ENCODE measurements around the gene CAPZA1. TPM values are rescaled to one million over a fixed set of nuclear protein-coding genes. Genes with fewer than 3 reads are reported as not detected.
"Not testable (repeated sequence)": the region's sequence is repeated elsewhere in the genome, so short reads cannot be mapped to it uniquely, and the experiment has no call there.

CAPZA1 gene
- total RNA-seq, 1 experiment from 2014 or later, result 137 TPM

DNA sequence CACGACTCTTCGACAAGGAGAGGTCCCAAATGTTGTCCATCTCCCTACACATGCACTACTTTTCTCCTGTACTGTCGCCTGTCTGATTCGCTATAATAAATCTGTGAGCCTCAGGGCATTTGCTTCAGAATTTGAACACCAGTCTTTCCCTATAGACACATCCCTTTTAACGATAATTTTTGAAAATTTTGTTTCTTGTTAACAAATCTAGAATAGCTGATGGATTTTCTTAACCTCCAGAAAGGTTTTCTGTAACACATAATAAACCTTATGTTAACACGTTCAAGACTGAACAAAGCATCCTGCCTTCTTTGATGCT, 704 bp downstream of the CAPZA1 start:
- no peak for DNase-seq (ENCODE audit: low read depth, low spot score)
- in situ Hi-C loops (cut with HindIII; ENCODE audit: low pct_unique_long_range_greater_than_20kb, low sequenced_read_pairs), result no loop called here

DNA sequence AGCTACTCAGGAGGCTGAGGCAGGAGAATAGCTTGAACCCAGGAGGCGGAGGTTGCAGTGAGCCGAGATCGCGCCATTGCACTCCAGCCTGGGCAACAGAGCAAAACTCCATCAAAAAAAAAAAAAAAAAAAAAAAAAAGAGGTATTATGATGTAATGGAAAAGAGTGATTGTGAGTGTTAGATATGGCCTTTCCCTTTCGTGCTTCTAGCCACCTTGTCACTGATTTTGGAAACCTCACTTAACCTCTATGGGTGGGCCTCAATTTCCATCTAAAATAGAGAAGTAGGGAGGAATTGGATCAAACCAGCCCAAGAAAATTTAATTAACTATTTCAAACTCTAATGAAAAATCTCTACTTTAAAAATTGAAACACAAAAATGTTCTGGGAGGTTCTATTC, 4.9 kb downstream of the CAPZA1 start:
- in situ Hi-C loops (cut with HindIII; ENCODE audit: low pct_unique_long_range_greater_than_20kb, low sequenced_read_pairs), result not testable (repeated sequence)

DNA sequence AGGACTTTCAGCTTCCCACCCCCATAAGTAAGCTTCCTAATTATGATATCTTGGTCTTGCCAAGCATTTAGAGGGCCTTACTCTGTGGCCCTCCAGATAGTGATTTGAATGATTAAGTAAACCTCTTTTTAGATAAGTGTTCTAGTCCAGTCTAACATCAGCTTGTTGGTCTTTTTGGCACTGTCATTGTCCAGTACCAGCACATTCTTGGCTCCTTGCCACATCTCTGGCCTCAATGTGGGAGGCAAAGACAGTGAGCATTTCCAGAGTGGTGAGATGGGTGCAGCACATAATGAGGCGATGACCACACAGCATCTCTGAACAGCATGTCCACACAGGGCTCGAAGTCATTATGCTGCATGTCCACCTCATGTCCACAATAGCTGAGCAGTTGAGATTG, 6.1 kb downstream of the CAPZA1 start:
- in situ Hi-C loops (cut with HindIII; ENCODE audit: low pct_unique_long_range_greater_than_20kb, low sequenced_read_pairs), result no loop called here
- no peak for DNase-seq (ENCODE audit: low read depth, low spot score)

More for the DNA sequence above, 4.9 kb downstream of the CAPZA1 start:
- not testable (repeated sequence) for DNase-seq (ENCODE audit: low read depth, low spot score)

DNA sequence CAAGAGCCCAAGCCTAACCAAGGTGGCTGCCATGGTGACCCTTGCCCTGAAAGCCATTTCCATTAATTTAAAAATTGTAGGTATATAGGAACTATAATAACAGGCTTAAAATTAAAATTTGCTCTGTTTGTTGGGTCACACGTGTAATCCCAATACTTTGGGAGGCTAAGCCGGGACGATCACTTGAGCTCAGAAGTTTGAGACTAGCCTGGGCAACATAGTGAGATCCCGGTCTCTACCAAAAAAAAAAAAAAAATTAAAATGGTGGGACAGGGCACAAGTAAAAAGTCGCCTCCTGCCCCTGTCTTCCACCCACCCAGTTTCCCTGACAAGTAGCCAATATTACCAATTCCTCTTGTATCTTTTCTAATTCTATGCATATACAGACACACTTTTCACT, 6.6 kb downstream of the CAPZA1 start:
- no peak for DNase-seq (ENCODE audit: low read depth, low spot score)
- in situ Hi-C loops (cut with HindIII; ENCODE audit: low pct_unique_long_range_greater_than_20kb, low sequenced_read_pairs), result no loop called here

DNA sequence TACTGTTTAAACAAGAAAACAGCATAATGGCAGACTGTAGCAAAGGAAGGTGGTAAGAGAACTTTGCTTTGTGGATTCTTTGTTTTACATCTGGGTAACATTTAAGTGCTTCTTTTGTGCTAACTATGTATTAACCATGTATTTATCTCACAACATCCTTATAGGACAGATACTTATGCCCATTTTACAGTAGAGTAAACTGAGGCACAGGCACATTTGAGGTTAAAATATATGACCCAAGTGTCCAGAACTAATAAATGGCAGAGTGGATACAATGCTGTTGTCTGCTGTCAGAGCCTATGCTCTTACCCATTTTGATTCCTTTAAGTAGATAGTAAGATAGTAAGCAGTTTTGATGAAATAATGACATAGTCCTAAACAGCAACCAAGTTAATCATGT, 7.3 kb downstream of the CAPZA1 start:
- in situ Hi-C loops (cut with HindIII; ENCODE audit: low pct_unique_long_range_greater_than_20kb, low sequenced_read_pairs), result no loop called here
- DNase-seq (ENCODE audit: low read depth, low spot score), result no peak

DNA sequence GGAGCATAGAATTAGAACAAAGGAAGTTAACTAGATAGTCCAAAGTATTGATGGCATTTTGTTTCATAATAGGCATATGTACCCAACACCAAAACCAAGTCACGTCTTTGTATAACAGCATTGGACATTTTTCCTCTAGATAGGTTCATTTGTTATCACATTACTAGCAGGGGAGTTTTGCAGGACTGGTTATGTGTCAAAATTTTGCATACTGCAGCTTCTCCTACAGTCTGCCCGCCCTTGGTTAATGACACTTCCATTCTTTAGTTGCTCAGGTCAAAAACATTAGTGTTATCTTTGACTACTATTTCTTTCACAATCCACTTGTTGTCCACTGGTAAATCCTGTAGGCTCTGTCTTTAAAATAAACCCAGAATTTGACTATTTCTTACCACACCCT, 8.9 kb downstream of the CAPZA1 start:
- in situ Hi-C loops (cut with HindIII; ENCODE audit: low pct_unique_long_range_greater_than_20kb, low sequenced_read_pairs), result no loop called here
- no peak for DNase-seq (ENCODE audit: low read depth, low spot score)

DNA sequence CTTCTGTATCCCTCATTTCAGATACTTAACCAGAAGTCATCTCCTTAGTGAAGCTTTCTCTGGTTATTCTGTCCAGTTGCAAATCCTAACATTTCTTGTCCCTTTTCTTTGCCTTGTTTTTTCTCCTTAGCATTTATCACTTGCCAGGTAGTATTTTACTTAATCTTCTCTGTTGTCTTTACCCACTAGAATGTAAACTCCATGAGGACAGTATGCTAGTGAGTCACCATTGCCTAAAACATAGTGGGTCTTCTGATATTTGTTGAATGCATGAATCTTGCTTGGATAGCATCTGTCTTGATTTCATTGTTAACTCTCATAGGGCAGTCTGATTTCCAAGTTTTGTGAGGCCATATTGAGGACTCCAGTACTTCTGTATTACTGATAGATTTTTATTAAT, 9.6 kb downstream of the CAPZA1 start:
- in situ Hi-C loops (cut with HindIII; ENCODE audit: low pct_unique_long_range_greater_than_20kb, low sequenced_read_pairs), result no loop called here
- DNase-seq (ENCODE audit: low read depth, low spot score), result no peak

DNA sequence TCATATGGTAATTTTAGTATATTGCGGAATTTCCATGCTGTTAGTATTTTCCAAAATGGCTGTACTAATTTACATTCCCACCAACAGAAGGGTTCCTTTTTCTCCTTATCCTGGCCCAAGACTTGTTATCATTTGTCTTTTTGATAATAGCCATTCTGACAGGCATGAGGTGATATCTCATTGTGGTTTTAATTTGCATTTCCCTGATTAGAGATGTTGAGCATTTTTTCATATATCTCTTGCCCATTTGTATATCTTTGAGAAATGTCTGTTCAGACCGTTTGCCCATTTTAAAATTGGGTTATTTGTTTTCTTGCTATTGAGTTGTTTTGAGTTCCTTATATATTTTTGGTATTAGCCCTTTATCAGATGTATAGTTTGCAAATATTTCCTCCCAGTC, 14.0 kb downstream of the CAPZA1 start:
- no peak for DNase-seq (ENCODE audit: low read depth, low spot score)
- in situ Hi-C loops (cut with HindIII; ENCODE audit: low pct_unique_long_range_greater_than_20kb, low sequenced_read_pairs), result no loop called here

DNA sequence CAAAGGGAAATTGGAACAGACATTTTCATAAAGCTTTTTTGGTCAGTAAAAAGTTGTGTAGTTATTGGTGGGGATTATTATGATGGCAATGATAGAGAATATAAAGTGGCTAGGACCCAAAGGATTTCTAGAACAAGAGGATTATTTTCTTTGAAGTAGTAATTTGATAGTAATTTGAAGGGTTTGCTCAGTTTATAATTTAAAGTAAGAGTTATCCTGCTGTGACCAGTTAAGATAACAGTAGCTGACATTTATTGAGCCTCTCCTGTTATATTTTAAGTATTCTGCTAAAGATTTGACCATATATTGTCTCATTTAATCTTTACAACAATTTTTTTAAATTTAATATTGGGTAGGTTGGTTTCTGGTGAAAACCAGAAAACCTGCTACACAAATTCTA, 14.7 kb downstream of the CAPZA1 start:
- in situ Hi-C loops (cut with HindIII; ENCODE audit: low pct_unique_long_range_greater_than_20kb, low sequenced_read_pairs), result no loop called here
- no peak for DNase-seq (ENCODE audit: low read depth, low spot score)

DNA sequence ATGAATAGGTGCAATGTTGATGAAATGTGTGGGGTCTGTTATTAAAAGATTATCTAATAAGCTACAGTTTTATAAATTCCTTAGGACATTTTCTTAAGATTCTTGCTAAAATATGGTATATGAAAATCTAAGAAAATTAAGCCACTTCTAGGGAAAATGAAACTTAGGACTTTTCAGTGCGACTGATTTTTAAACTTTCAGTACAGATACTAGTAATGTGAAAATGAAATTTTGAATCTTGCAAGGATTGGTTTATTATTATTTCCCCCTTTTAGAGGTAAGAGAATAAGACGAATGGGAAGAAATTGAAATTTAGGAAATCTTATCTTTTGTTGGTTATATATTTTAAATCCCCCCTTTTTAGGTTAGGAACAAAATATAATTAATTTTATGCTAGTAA, 16.4 kb downstream of the CAPZA1 start:
- DNase-seq (ENCODE audit: low read depth, low spot score), result no peak
- in situ Hi-C loops (cut with HindIII; ENCODE audit: low pct_unique_long_range_greater_than_20kb, low sequenced_read_pairs), result no loop called here

DNA sequence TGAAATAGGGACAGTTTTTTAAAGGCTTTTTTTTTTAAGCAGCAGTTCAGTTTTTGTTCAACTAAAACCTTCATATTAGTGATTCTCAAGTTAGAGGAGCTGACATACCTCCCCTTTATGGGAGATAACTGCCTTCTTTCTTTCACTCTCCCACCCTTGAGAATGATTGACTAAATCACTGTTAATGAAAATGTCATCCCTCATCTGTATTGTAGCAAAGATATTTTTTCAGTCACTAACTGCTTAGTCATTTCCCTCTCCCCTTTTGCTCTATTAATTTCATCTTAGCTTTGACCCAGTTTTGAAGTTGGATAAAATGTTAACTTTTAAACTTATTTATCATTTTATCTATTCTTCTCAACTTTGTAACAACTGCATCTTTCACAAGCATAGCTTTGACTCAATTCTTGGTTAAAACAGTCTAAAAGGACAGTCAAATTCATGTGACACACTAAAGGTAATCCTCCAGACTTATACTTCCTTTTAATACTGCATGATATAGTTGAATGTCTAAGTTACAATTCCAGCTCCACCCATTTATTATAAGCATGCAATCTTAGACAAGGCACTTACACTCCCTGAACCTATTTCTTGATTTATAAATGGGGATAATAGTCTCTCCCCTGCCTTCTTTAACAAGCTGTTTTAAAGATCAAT, 17.1 kb downstream of the CAPZA1 start:
- DNase-seq (ENCODE audit: low read depth, low spot score), result peak; percentile 26
- in situ Hi-C loops (cut with HindIII; ENCODE audit: low pct_unique_long_range_greater_than_20kb, low sequenced_read_pairs), result no loop called here

DNA sequence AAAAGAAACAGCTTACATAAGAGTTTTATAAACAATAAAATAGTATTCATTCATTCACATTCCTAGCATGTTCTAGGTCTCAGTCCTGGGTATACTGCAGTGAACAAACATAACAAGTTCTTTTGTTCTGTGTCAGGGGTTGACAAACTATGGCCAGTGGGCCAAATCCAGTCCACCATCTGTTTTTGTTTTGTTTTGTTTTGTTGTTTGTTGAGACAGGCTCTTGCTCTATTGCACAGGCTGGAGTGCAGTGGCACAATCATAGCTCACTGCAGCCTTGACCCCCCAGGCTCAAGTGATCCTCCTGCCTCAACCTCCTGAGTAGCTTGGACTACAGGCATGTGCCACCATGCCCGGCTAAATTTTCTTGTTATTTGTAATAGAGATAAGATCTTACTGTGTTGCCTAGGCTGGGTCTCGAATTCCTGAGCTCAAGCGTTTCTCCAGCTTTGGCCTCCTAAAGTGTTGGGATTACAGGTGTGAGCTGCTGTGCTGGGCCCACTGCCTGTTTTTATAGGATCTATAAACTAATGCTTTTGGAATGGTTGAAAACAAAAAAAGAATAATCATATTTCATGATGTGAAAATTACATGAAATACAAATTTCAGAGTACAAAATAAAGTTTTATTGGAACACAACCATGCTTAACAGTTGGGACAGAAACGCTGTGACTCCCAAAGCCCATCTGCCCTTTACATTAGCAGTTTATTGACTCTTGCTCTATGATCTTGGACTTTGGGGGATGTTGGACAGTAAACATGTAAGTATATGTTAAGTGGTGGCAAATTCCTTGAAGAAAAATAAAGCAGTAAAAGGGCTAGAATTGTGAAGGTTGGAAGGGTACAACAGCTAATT, 17.9 kb downstream of the CAPZA1 start:
- peak; percentile 67 for DNase-seq (ENCODE audit: low read depth, low spot score)
- in situ Hi-C loops (cut with HindIII; ENCODE audit: low pct_unique_long_range_greater_than_20kb, low sequenced_read_pairs), result no loop called here

DNA sequence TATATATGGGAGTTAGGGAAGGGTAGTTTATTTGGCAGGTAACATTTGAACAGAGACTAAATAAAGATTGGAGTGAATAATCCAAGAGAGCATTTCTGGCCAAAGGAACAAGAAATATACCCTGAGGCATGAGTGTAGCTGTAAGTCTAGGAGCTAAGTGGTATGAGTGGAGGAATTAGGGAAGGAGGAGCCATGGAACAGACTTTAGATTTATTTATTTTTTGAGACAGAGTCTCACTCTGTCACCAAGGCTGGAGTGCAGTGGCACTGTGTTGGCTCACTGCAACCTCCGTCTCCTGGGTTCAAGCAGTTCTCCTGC, 18.4 kb downstream of the CAPZA1 start:
- in situ Hi-C loops (cut with HindIII; ENCODE audit: low pct_unique_long_range_greater_than_20kb, low sequenced_read_pairs), result no loop called here

DNA sequence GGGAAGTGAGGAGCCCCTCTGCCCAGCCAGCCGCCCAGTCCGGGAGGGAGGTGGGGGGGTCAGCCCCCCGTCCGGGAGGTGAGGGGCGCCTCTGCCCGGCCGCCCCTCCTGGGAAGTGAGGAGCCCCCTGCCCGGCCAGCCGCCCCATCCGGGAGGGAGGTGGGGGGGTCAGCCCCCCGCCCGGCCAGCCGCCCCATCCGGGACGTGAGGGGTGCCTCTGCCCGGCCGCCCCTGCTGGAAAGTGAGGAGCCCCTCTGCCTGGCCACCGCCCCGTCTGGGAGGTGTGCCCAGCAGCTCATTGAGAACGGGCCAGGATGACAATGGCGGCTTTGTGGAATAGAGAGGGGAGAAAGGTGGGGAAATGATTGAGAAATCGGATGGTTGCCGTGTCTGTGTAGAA, 20.8 kb downstream of the CAPZA1 start:
- DNase-seq (ENCODE audit: low read depth, low spot score), result peak; percentile 15
- in situ Hi-C loops (cut with HindIII; ENCODE audit: low pct_unique_long_range_greater_than_20kb, low sequenced_read_pairs), result not testable (repeated sequence)

More for the DNA sequence above, 18.4 kb downstream of the CAPZA1 start:
- peak; percentile 9 for DNase-seq (ENCODE audit: low read depth, low spot score)

DNA sequence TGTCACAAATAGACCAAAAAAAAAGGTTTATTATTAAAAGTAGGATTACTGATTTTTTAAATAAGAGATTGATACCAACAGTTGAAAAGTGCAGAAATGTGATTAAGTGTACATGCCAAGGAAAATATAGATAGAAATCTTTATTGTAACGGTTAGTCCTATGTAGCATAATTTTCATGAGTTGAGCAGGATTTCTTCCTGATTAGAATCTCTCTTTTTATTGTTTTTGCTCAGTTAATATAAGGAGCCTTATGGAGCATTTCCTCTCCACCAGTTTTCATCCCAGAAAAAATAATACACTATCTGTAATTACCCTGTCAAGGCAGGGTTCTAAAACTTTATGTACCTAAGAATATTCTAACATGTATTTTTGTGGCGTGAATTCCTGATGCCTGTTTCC, 23.4 kb downstream of the CAPZA1 start:
- DNase-seq (ENCODE audit: low read depth, low spot score), result no peak
- in situ Hi-C loops (cut with HindIII; ENCODE audit: low pct_unique_long_range_greater_than_20kb, low sequenced_read_pairs), result no loop called here

DNA sequence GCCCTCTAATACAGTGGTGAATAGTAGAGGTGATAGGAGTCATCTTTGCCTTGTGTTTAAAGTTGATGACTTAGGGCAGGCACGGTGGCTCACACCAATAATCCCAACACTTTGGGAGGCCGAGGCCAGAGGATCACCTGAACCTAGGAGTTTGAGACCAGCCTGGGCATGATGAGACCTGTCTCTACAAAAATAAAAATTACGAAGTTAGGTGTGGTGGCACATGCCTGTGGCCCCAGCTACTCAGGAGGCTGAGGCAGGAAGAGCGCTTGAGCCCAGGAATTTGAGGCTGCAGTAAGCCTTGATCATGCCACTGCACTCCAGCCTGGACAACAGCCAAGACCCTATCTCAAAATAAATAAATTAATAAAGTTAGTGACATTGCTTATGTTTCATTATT, 26.6 kb downstream of the CAPZA1 start:
- DNase-seq (ENCODE audit: low read depth, low spot score), result no peak
- in situ Hi-C loops (cut with HindIII; ENCODE audit: low pct_unique_long_range_greater_than_20kb, low sequenced_read_pairs), result no loop called here

DNA sequence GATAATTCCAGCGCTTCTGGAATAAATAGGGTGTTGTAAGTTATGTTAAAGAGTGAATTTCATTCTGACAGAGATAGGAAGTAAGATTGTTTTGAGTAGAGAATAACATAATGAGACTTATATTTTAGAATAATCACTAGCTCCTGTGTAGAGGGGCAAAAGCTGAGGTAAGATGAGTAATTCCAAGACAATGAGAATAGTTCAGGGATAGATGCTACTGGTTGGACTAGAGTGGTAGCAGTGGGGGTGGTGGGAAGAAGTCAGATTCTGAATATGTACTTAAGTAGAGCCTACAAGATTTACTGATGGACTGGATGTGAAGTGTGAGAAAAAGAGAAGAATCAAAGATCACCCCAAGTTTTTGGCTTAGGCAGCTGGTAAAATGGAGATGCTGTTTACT, 31.6 kb downstream of the CAPZA1 start:
- DNase-seq (ENCODE audit: low read depth, low spot score), result no peak
- in situ Hi-C loops (cut with HindIII; ENCODE audit: low pct_unique_long_range_greater_than_20kb, low sequenced_read_pairs), result no loop called here

DNA sequence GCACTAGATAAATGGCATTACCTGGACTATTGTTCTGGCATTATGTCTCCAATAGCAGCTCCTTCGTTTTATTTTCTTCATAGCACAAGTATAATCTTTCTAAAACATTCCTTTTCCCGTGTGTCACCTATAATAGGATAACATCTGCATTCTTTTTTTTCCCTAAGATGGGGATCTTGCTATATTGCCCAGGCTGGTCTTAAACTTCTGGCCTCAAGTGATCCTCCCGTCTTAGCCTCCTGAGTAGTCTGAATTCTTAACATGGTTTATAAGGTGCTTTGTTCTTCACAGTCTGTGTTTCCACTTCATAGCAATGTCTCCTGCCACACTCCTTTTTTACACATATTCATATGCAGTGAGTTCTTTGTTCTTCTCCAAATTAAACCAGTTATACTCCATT, 46.2 kb downstream of the CAPZA1 start:
- in situ Hi-C loops (cut with HindIII; ENCODE audit: low pct_unique_long_range_greater_than_20kb, low sequenced_read_pairs), result no loop called here
- DNase-seq (ENCODE audit: low read depth, low spot score), result no peak

DNA sequence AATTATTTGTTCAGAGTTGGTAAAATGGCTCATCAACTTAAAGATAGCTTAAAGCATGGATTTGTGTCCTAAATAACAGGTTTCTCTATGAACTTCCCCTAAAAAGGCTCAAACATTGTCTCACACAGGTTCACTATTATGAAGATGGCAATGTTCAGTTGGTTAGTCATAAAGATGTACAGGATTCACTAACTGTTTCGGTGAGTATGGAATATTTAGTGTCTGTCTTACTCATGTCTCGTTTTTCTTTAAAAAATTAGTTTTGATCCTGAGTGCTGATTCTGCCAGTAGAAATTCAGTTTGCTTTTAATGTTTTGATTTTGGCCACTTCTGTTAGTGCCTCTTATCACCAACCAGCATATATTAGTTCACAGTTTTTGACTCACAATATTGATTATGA, 47.3 kb downstream of the CAPZA1 start:
- in situ Hi-C loops (cut with HindIII; ENCODE audit: low pct_unique_long_range_greater_than_20kb, low sequenced_read_pairs), result no loop called here

More for the DNA sequence above, 47.3 kb downstream of the CAPZA1 start:
- no peak for DNase-seq (ENCODE audit: low read depth, low spot score)

All from SK-MEL-5 (cell line).